GM12873 (cell line): ENCODE results near the gene C18orf32.

Experiments used
- CTCF ChIP-seq: IDR thresholded peaks from 2 replicates; pipeline ENCODE4 v1.5.1; 2012; ENCODE audit warnings: low read depth, mild to moderate bottlenecking, moderate library complexity, low read length, control low read depth; ENCODE audit not compliant: insufficient read depth; ENCODE audit errors: missing control alignments

C18orf32 gene

GRCh38 chr18:49524349-49524748 lies 37.3 kb upstream of the C18orf32 start:
- no peak for TF ChIP-seq CTCF

GRCh38 chr18:49521216-49521835 lies 34.3 kb upstream of the C18orf32 start:
- no peak for TF ChIP-seq CTCF

DNA sequence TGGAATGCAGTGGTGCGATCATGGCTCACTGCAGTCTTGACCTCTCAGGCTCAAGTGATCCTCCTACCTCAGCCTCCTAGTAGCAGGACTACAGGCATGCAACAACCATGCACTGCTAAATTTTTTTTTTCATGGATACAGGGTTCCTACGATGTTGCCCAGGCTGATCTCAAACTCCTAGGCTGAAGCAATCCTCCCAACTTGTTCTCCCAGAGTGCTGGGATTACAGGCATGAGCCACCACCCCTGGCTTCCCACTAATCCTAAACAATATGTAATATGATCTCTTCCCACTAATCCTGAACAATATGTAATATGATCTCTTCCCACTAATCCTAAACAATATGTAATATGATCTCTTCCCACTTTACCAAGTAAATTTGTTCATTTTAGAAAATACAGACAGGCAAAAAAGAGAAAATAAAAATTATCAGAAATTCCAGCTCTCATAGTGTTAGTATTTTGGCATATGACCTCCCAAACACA lies 33.7 kb upstream of the C18orf32 start:
- TF ChIP-seq CTCF, result no peak

DNA sequence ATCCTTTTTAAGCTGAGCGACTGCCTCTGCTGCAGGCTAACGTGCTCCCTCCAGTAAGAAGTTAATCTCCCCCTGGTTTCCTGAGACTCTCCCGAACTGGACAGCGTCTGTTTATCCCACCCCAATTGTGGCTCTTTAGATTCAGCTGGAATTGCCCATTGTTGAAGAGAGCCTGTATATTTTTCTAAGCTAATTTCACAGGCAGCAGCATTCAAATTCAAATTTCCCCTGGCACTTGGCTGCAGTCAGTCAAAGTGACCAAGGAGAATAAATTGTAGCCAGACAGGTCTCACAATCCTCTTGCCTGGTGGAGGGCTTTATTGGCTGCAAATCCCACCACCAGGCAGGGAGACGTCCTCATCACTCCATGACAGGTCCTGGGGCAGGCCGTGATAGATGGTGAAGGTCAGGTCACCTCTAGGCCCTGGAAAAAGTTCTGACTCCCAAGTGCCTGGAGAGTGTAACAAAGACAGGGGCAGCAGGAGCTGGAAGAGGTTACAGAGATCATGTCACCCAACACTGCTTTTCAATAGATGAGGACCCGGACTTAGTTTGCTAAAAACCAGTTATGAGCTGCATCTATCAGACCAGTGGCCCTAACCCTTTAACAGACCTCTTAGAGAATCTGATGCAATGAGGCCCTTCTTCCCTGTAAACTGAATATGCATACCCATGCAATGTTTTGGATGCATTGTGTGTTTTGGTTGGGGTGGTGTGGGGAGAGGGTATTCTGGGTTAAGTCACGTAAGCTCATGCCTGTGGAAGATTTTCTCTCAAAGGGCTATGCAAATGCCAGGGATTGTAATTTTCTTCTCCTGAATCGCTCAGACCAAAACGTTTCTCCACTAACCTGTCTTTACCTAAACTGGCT lies 32.3 kb upstream of the C18orf32 start:
- no peak for TF ChIP-seq CTCF

DNA sequence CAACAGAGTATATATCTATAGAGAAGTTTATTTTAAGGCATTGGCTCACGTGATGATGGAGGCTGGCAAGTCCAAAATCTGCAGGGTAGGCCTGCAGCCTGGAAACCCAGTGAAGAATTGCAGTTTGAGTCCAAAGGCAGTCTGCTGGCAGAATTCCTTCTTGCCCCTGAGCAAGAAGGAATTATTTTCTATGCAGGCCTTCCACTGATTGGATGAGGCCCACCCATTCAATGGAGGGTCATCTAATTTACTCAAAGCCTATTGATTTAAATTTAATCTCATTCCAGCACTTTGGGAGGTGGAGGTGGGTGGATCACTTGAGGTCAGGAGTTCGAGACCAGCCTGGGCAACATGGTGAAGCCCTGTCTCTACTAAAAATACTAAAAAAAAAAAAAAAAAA lies 30.4 kb upstream of the C18orf32 start:
- TF ChIP-seq CTCF, result no peak

GRCh38 chr18:49515516-49515915 lies 28.5 kb upstream of the C18orf32 start:
- no peak for TF ChIP-seq CTCF

DNA sequence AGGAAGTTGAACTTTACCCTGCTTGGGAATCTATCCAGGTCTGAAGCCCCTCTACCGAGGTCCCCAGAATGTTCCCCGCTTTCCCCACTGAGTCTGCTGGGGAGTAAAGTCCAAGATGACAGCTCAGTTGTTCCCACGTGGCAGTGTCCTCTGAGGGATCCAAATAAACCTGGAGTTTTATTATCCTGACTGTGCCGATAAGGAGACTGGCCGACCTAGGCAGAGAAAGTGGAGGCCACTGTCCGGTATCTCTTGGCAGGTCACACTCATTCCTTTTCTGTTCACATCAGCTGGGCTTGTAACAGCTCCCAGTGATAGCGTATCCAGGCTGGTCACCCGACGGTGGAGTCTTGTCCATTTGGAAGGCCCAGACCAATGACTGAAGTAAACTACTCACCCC lies 27.5 kb upstream of the C18orf32 start:
- TF ChIP-seq CTCF, result no peak
